GM12865 (cell line): ENCODE results near the gene GTPBP6.

Experiments
- DNase-seq: peaks from one replicate; pipeline ENCODE4 v3.0.0; 2010; ENCODE audit warnings: low read depth
- H3K4me3 ChIP-seq: 2 replicates; pipeline ENCODE4 v1.5.1; 2011; ENCODE audit warnings: mild to moderate bottlenecking, low read depth, low read length, control low read depth
- CTCF ChIP-seq: IDR thresholded peaks from 2 replicates; pipeline ENCODE4 v1.5.1; 2011; ENCODE audit warnings: low read length, control low read depth, low read depth, inconsistent platforms; ENCODE audit not compliant: insufficient read depth; ENCODE audit errors: missing control alignments

GTPBP6 gene

GRCh38 chrX:350534-351323 is 32.1 kb upstream of the GTPBP6 start:
- no peak for TF ChIP-seq CTCF
- H3K4me3 ChIP-seq: no peak overlapping the region
- no peak for DNase-seq

- DNase-seq: no peak
- TF ChIP-seq CTCF: no peak
- H3K4me3 ChIP-seq: no peak overlapping the region
Observed at GRCh38 chrX:350148-350533, 31.5 kb upstream of the GTPBP6 start.

GRCh38 chrX:349702-350101 is 31.1 kb upstream of the GTPBP6 start:
- no peak overlapping the region for H3K4me3 ChIP-seq
- DNase-seq: no peak
- TF ChIP-seq CTCF: no peak

GRCh38 chrX:349196-349595 is 30.6 kb upstream of the GTPBP6 start:
- DNase-seq: no peak
- TF ChIP-seq CTCF: no peak
- no peak overlapping the region for H3K4me3 ChIP-seq

GRCh38 chrX:348461-349117 is 30.0 kb upstream of the GTPBP6 start:
- no peak for TF ChIP-seq CTCF
- no peak overlapping the region for H3K4me3 ChIP-seq
- DNase-seq: no peak

GRCh38 chrX:347351-348117 is 28.9 kb upstream of the GTPBP6 start:
- no peak for TF ChIP-seq CTCF
- DNase-seq: no peak
- no peak overlapping the region for H3K4me3 ChIP-seq
